Measurements from ENCODE around the gene FABP7.

FABP7 gene

GRCh38 chr6:122789182-122790027 lies 9.9 kb downstream of the FABP7 start, which contains the start of gene SMPDL3A:
TSS of gene SMPDL3A (plus strand) at chr6:122789258. CDS start at chr6:122789347, 89 bp downstream.
- POLR2A ChIA-PET = interaction anchor here (1.4 to 1.6 kb wide), 2 partner anchors 9 to 318 kb away, joined by 4 to 13 read pairs; partner anchors contain the start of gene SERINC1
- CTCF ChIA-PET = interaction anchor here (0.7 to 5.5 kb wide), 30 partner anchors 8 to 353 kb away, joined by 3 to 34 read pairs (median 4); partner anchors contain the start of gene FABP7
- peak within 1 kb of the TSS; percentile 77 for H3K4me3 ChIP-seq (ENCODE audit: low read depth, low read length)

GRCh38 chr6:122790028-122790422 lies 10.5 kb downstream of the FABP7 start:
- CTCF ChIA-PET = interaction anchor here (0.7 to 5.5 kb wide), 26 partner anchors 7 to 354 kb away, joined by 3 to 34 read pairs (median 4); partner anchors contain the start of gene FABP7
- no peak for TF ChIP-seq CTCF (IDR thresholded peaks at IDR 0.05; ENCODE audit: insufficient read depth, low read length, missing control alignments)
- H3K4me3 ChIP-seq (ENCODE audit: low read depth, low read length) = peak overlapping the region; percentile 77
- POLR2A ChIA-PET = interaction anchor here (1.4 to 1.6 kb wide), 2 partner anchors 8 to 319 kb away, joined by 4 to 13 read pairs; partner anchors contain the start of gene SERINC1
- DNase-seq (ENCODE audit: low read depth, low spot score) = no peak

More at GRCh38 chr6:122789182-122790027, 9.9 kb downstream of the FABP7 start, which contains the start of gene SMPDL3A:
- no peak for DNase-seq (ENCODE audit: low read depth, low spot score)
- peak; percentile 62 for TF ChIP-seq CTCF (IDR thresholded peaks at IDR 0.05; ENCODE audit: insufficient read depth, low read length, missing control alignments)

- CTCF ChIA-PET = interaction anchor here (2.5 to 5.5 kb wide), 4 partner anchors 8 to 59 kb away, joined by 15 to 34 read pairs (median 26); no protein-coding TSS in a partner anchor
Observed at GRCh38 chr6:122790423-122791309, 11.2 kb downstream of the FABP7 start.

GRCh38 chr6:122791310-122791679 lies 11.8 kb downstream of the FABP7 start:
- DNase-seq (ENCODE audit: low read depth, low spot score) = no peak
- CTCF ChIA-PET = interaction anchor here (2.8 to 5.7 kb wide), 3 partner anchors 10 to 60 kb away, joined by 15 to 34 read pairs (median 26); no protein-coding TSS in a partner anchor
- peak overlapping the region; percentile 77; the same call in 1 of the 2 replicates for H3K4me3 ChIP-seq (ENCODE audit: low read depth, low read length)
- no peak for TF ChIP-seq CTCF (IDR thresholded peaks at IDR 0.05; ENCODE audit: insufficient read depth, low read length, missing control alignments)
- POLR2A ChIA-PET = no interaction called here

More at GRCh38 chr6:122790423-122791309, 11.2 kb downstream of the FABP7 start:
- no peak for DNase-seq (ENCODE audit: low read depth, low spot score)
- H3K4me3 ChIP-seq (ENCODE audit: low read depth, low read length) = peak overlapping the region; percentile 77
- POLR2A ChIA-PET = no interaction called here
- no peak for TF ChIP-seq CTCF (IDR thresholded peaks at IDR 0.05; ENCODE audit: insufficient read depth, low read length, missing control alignments)

- POLR2A ChIA-PET = no interaction called here
- CTCF ChIA-PET = interaction anchor here (0.8 to 5.7 kb wide), 7 partner anchors 9 to 66 kb away, joined by 3 to 26 read pairs (median 6); no protein-coding TSS in a partner anchor
- no peak overlapping the region for H3K4me3 ChIP-seq (ENCODE audit: low read depth, low read length)
- no peak for TF ChIP-seq CTCF (IDR thresholded peaks at IDR 0.05; ENCODE audit: insufficient read depth, low read length, missing control alignments)
- no peak for DNase-seq (ENCODE audit: low read depth, low spot score)
Observed at GRCh38 chr6:122792766-122793165, 13.2 kb downstream of the FABP7 start.
